Germinal center (tissue), 1 donor: ENCODE data around the gene SH3RF1.

ENCODE experiments used
- DNase-seq: peaks from one replicate; pipeline ENCODE4 v3.0.0; 2012; ENCODE audit warnings: mixed read lengths, low spot score

The SH3RF1 gene

GRCh38 chr4:169275180-169275579 lies 4.4 kb upstream of the SH3RF1 start:
- DNase-seq: no peak

GRCh38 chr4:169274033-169274432 lies 3.3 kb upstream of the SH3RF1 start:
- no peak for DNase-seq

GRCh38 chr4:169272265-169272886 lies 1.6 kb upstream of the SH3RF1 start:
- DNase-seq: peak; percentile 46

- peak; percentile 33 for DNase-seq
Observed at GRCh38 chr4:169271692-169272007, 894 bp upstream of the SH3RF1 start.

GRCh38 chr4:169269916-169270809 lies 593 bp downstream of the SH3RF1 start:
- peak; percentile 76 for DNase-seq

GRCh38 chr4:169268951-169269760 lies 1.6 kb downstream of the SH3RF1 start:
- DNase-seq: no peak

GRCh38 chr4:169267070-169267469 lies 3.7 kb downstream of the SH3RF1 start:
- DNase-seq: no peak

GRCh38 chr4:169266661-169267060 lies 4.1 kb downstream of the SH3RF1 start:
- no peak for DNase-seq

GRCh38 chr4:169266081-169266480 lies 4.7 kb downstream of the SH3RF1 start:
- no peak for DNase-seq

GRCh38 chr4:169263791-169264392 lies 6.9 kb downstream of the SH3RF1 start:
- no peak for DNase-seq

GRCh38 chr4:169260217-169260866 lies 10.4 kb downstream of the SH3RF1 start:
- no peak for DNase-seq

GRCh38 chr4:169259271-169259670 lies 11.5 kb downstream of the SH3RF1 start:
- no peak for DNase-seq

- DNase-seq: no peak
Observed at GRCh38 chr4:169258141-169258540, 12.6 kb downstream of the SH3RF1 start.

GRCh38 chr4:169256856-169257761 lies 13.6 kb downstream of the SH3RF1 start:
- DNase-seq: no peak

GRCh38 chr4:169256101-169256612 lies 14.6 kb downstream of the SH3RF1 start:
- no peak for DNase-seq

- DNase-seq: no peak
Observed at GRCh38 chr4:169254546-169254983, 16.2 kb downstream of the SH3RF1 start.

- no peak for DNase-seq
Observed at GRCh38 chr4:169253904-169254303, 16.9 kb downstream of the SH3RF1 start.

- DNase-seq: no peak
Observed at GRCh38 chr4:169253113-169253671, 17.6 kb downstream of the SH3RF1 start.

GRCh38 chr4:169252339-169253112 lies 18.2 kb downstream of the SH3RF1 start:
- no peak for DNase-seq
